GM23338 (cell line): ENCODE results near the gene ZFYVE21.

Experiments used
- CREB1 ChIP-seq: fragments of 250-450 bp; sonication (Bioruptor Pico); IDR thresholded peaks from 2 replicates; pipeline ENCODE4 v1.5.0; 2020; ENCODE audit warnings: low read depth, mild to moderate bottlenecking, moderate library complexity
- CTCF ChIP-seq, 2 experiments: fragments of 200-600 bp in 1 of 2; sonication (generic) in 1 of 2; conservative IDR thresholded peaks; 2 replicates each; pipeline versions ENCODE4 v1.5.1 to v1.6.1; 2016 to 2017; ENCODE audit warnings: antibody characterized with exemption in 2 of 2, low read depth in 2 of 2, mild to moderate bottlenecking in 2 of 2, moderate library complexity in 1 of 2
- ETS1 ChIP-seq: IDR thresholded peaks from 2 replicates; pipeline ENCODE4 v1.6.1; 2016; ENCODE audit warnings: antibody characterized with exemption
- EZH2 ChIP-seq: fragments of 200-600 bp; sonication (generic); IDR thresholded peaks from one replicate; pipeline ENCODE4 v1.8.0; 2017; ENCODE audit warnings: antibody characterized with exemption, mild to moderate bottlenecking, low read depth; ENCODE audit not compliant: unreplicated experiment
- EZH2phosphoT487 ChIP-seq: fragments of 200-600 bp; sonication (generic); IDR thresholded peaks from one replicate; pipeline ENCODE4 v1.8.1; 2018; ENCODE audit warnings: antibody characterized with exemption; ENCODE audit not compliant: unreplicated experiment
- JUNB ChIP-seq: IDR thresholded peaks from one replicate; pipeline ENCODE4 v1.6.1; 2016; ENCODE audit warnings: antibody characterized with exemption; ENCODE audit not compliant: unreplicated experiment
- POLR2AphosphoS5 ChIP-seq: IDR thresholded peaks from 2 replicates; pipeline ENCODE4 v1.6.1; 2016; ENCODE audit warnings: antibody characterized with exemption, low read depth
- REST ChIP-seq: IDR thresholded peaks from one replicate; pipeline ENCODE4 v1.6.1; 2018; ENCODE audit warnings: antibody characterized with exemption; ENCODE audit not compliant: unreplicated experiment
- ZNF114 ChIP-seq: fragments of 250-450 bp; sonication (Bioruptor Pico); IDR thresholded peaks from 2 replicates; pipeline ENCODE4 v1.5.0; 2020; ENCODE audit warnings: mild to moderate bottlenecking, moderate library complexity
- ZNF331 ChIP-seq: fragments of 250-450 bp; sonication (Bioruptor Pico); IDR thresholded peaks from 2 replicates; pipeline ENCODE4 v1.5.0; 2020; ENCODE audit warnings: low read depth, mild to moderate bottlenecking, moderate library complexity

GRCh38 chr14:103680491-103681231 lies 34.9 kb upstream of the ZFYVE21 start:
- TF ChIP-seq POLR2AphosphoS5 = no peak
- TF ChIP-seq CTCF (conservative IDR thresholded peaks at IDR 0.05; ENCODE audit: low read depth in 2 of 2) = no peak
- no peak for TF ChIP-seq REST
- TF ChIP-seq EZH2 = no peak
- TF ChIP-seq CREB1 (CRISPR knock-in tag) = no peak
- no peak for TF ChIP-seq JUNB
- TF ChIP-seq EZH2phosphoT487 = no peak
- no peak for TF ChIP-seq ETS1
- TF ChIP-seq ZNF114 (CRISPR knock-in tag) = no peak
- no peak for TF ChIP-seq ZNF331 (CRISPR knock-in tag)
